Urinary bladder (tissue), 4 donors: ENCODE results near the gene STAC. TPM values are rescaled to one million over a fixed set of nuclear protein-coding genes. Genes with fewer than 3 reads are reported as not detected.
"Not testable (repeated sequence)": the region's sequence is repeated elsewhere in the genome, so short reads cannot be mapped to it uniquely, and the experiment has no call there.

Experiments used
- DNase-seq: peaks from one replicate; pipeline ENCODE4 v3.0.0-alpha.2; 2015; ENCODE audit errors: extremely low spot score
- H3K27ac ChIP-seq: one replicate; pipeline ENCODE4 v1.5.1; 2013; ENCODE audit warnings: low read depth, mild to moderate bottlenecking, moderate library complexity
- H3K36me3 ChIP-seq: one replicate; pipeline ENCODE4 v1.6.1; 2013; ENCODE audit warnings: mild to moderate bottlenecking, moderate library complexity; ENCODE audit not compliant: insufficient read depth
- H3K4me1 ChIP-seq: one replicate; pipeline ENCODE4 v1.6.1; 2013; ENCODE audit warnings: mild to moderate bottlenecking, moderate library complexity; ENCODE audit not compliant: insufficient read depth
- H3K4me3 ChIP-seq: one replicate; pipeline ENCODE4 v1.5.1; 2013; ENCODE audit warnings: low read depth, low read length
- WGBS: extraction: QIAGEN DNeasy Blood & Tissue Kit; methylation state at CpG from one replicate; pipeline ENCODE4 v1.1.7; 2013; 5-methylcytosine and 5-hydroxymethylcytosine counted together
- polyA plus RNA-seq: library from polyadenylated mRNA; stranded (reverse); fragments of 200-250 nt; gene quantifications from one replicate; pipeline ENCODE4 v1.2.3, GENCODE V29; 2013
- total RNA-seq: library from RNA; depleted of rRNA; stranded (reverse); fragments of >200 nt; gene quantifications from one replicate; pipeline ENCODE4 v1.2.3, GENCODE V29; 2014
- donor health status: healthy with polysubstance abuse.
- donor health status: healthy.

Gene STAC
- total and polyA plus RNA-seq, 2 donors = 1.5 to 8.9 TPM

GRCh38 chr3:36472045-36472444 lies 91.7 kb downstream of the STAC start:
- not testable (repeated sequence) for DNase-seq, H3K36me3 ChIP-seq, H3K4me1 ChIP-seq, H3K4me3 ChIP-seq, H3K27ac ChIP-seq
- 90% methylated on average over 6 of the region's 6 CpGs for WGBS

GRCh38 chr3:36475558-36475957 lies 95.3 kb downstream of the STAC start:
- WGBS = 77% methylated on average over 2 of the region's 2 CpGs
- H3K27ac ChIP-seq = no peak overlapping the region

GRCh38 chr3:36476286-36476942 lies 96.1 kb downstream of the STAC start:
- 53% methylated on average over 6 of the region's 6 CpGs for WGBS
- no peak for DNase-seq
- no peaks in the 10 kb centered on the region for H3K4me1 ChIP-seq
- no peaks in the 10 kb centered on the region for H3K36me3 ChIP-seq
- no peak overlapping the region for H3K27ac ChIP-seq
- H3K4me3 ChIP-seq = no peak overlapping the region

More at GRCh38 chr3:36475558-36475957, 95.3 kb downstream of the STAC start:
- no peaks in the 10 kb centered on the region for H3K4me1 ChIP-seq
- no peaks in the 10 kb centered on the region for H3K36me3 ChIP-seq
- no peak overlapping the region for H3K4me3 ChIP-seq
- DNase-seq = no peak

- Histone ChIP-seq H3K27ac (no peak overlapping the region), H3K4me3 (no peak overlapping the region), H3K36me3 (no peaks in the 10 kb centered on the region), H3K4me1 (no peaks in the 10 kb centered on the region)
- 72% methylated on average over 7 of the region's 7 CpGs for WGBS
- no peak for DNase-seq
Observed at GRCh38 chr3:36477655-36478054, 97.4 kb downstream of the STAC start.

GRCh38 chr3:36480911-36481648 lies 100.8 kb downstream of the STAC start:
- Histone ChIP-seq H3K4me3 (no peak overlapping the region), H3K36me3 (no peaks in the 10 kb centered on the region), H3K4me1 (no peaks in the 10 kb centered on the region), H3K27ac (no peak overlapping the region)
- 37% methylated on average over 2 of the region's 2 CpGs for WGBS
- DNase-seq = no peak

GRCh38 chr3:36482256-36482655 lies 102.0 kb downstream of the STAC start:
- no peaks in the 10 kb centered on the region for H3K4me1 ChIP-seq
- no peak overlapping the region for H3K27ac ChIP-seq
- DNase-seq = no peak
- 90% methylated on average over 4 of the region's 4 CpGs for WGBS
- no peaks in the 10 kb centered on the region for H3K36me3 ChIP-seq
- H3K4me3 ChIP-seq = no peak overlapping the region

- H3K27ac ChIP-seq = no peak overlapping the region
- DNase-seq = no peak
- H3K4me3 ChIP-seq = no peak overlapping the region
- H3K36me3 ChIP-seq = no peaks in the 10 kb centered on the region
- H3K4me1 ChIP-seq = no peaks in the 10 kb centered on the region
- WGBS = 97% methylated on average over 3 of the region's 3 CpGs
Observed at GRCh38 chr3:36482880-36483279, 102.6 kb downstream of the STAC start.

GRCh38 chr3:36483709-36484108 lies 103.4 kb downstream of the STAC start:
- Histone ChIP-seq H3K4me1 (no peaks in the 10 kb centered on the region), H3K4me3 (no peak overlapping the region), H3K36me3 (no peaks in the 10 kb centered on the region), H3K27ac (no peak overlapping the region)
- WGBS = 94% methylated on average over 5 of the region's 5 CpGs
- no peak for DNase-seq

GRCh38 chr3:36484386-36484785 lies 104.1 kb downstream of the STAC start:
- DNase-seq = no peak
- Histone ChIP-seq H3K27ac (no peak overlapping the region), H3K36me3 (no peaks in the 10 kb centered on the region), H3K4me1 (no peaks in the 10 kb centered on the region), H3K4me3 (no peak overlapping the region)
- 70% methylated on average over 1 of the region's 1 CpG for WGBS

GRCh38 chr3:36486009-36486795 lies 105.9 kb downstream of the STAC start:
- 92% methylated on average over 8 of the region's 8 CpGs for WGBS
- H3K4me1 ChIP-seq = no peaks in the 10 kb centered on the region
- no peak for DNase-seq
- H3K27ac ChIP-seq = no peak overlapping the region
- H3K36me3 ChIP-seq = no peaks in the 10 kb centered on the region
- no peak overlapping the region for H3K4me3 ChIP-seq

- Histone ChIP-seq H3K27ac (no peak overlapping the region), H3K36me3 (no peaks in the 10 kb centered on the region), H3K4me1 (no peaks in the 10 kb centered on the region), H3K4me3 (no peak overlapping the region)
- 89% methylated on average over 4 of the region's 4 CpGs for WGBS
- no peak for DNase-seq
Observed at GRCh38 chr3:36487616-36488015, 107.3 kb downstream of the STAC start.

GRCh38 chr3:36488077-36488789 lies 107.9 kb downstream of the STAC start:
- Histone ChIP-seq H3K4me1 (no peaks in the 10 kb centered on the region), H3K4me3 (no peak overlapping the region), H3K36me3 (no peaks in the 10 kb centered on the region), H3K27ac (no peak overlapping the region)
- DNase-seq = no peak
- 81% methylated on average over 6 of the region's 6 CpGs for WGBS

GRCh38 chr3:36489101-36489500 lies 108.8 kb downstream of the STAC start:
- 90% methylated on average over 4 of the region's 4 CpGs for WGBS
- H3K36me3 ChIP-seq = no peaks in the 10 kb centered on the region

More at GRCh38 chr3:36489101-36489500, 108.8 kb downstream of the STAC start:
- Histone ChIP-seq H3K4me1 (no peaks in the 10 kb centered on the region), H3K27ac (no peak overlapping the region), H3K4me3 (no peak overlapping the region)
- no peak for DNase-seq
